Neural progenitor cell (in vitro differentiated cells): ENCODE data around the gene BCAS1.

Experiments used
- CTCF ChIP-seq: fragments of 200-600 bp; sonication (generic); IDR thresholded peaks from 2 replicates; pipeline ENCODE4 v1.5.1; 2017; ENCODE audit warnings: antibody characterized with exemption, mild to moderate bottlenecking
- EZH2 ChIP-seq: fragments of 200-600 bp; sonication (generic); IDR thresholded peaks from 2 replicates; pipeline ENCODE4 v1.6.1; 2017; ENCODE audit warnings: antibody characterized with exemption, mild to moderate bottlenecking, moderate library complexity
- EZH2phosphoT487 ChIP-seq: fragments of 200-600 bp; sonication (generic); IDR thresholded peaks from 2 replicates; pipeline ENCODE4 v1.6.1; 2017; ENCODE audit warnings: antibody characterized with exemption

DNA sequence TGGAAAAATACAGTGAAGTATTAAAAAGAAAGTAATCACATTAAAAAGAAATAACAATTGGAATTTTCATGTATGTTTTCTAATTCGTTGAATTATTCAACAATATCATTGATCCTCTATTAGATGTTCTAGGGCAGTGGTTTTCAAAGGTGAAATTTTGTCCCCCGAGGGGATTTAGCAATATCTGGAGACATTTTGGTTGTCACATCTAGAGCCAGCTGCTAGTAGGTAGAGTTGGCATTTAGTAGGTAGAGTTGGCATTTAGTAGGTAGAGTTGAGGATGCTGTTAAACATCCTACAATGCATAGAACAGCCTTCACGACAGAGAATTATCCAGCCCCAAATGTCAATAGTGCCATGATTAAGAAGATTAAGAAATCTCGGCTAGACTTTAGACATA lies 173.7 kb downstream of the BCAS1 start:
- no peak for TF ChIP-seq CTCF
- TF ChIP-seq EZH2, result no peak
- no peak for TF ChIP-seq EZH2phosphoT487
